Upper lobe of left lung (tissue), 6 donors: Measurements from ENCODE around the gene APOL3. TPM values are rescaled to one million over a fixed set of nuclear protein-coding genes. Genes with fewer than 3 reads are reported as not detected.

ENCODE experiments used
- ATAC-seq, 2 donors: fragments of 200-7000 bp; cut with Tn5 transposase; one replicate each; pipeline ENCODE4 v1.9.1; 2022; ENCODE audit warnings: mild to moderate bottlenecking in 2 of 2, moderate library complexity in 2 of 2; ENCODE audit not compliant: low FRiP score in 2 of 2
- DNase-seq, 2 donors: peaks; one replicate each; pipeline ENCODE4 v3.0.0-alpha.2; 2019 to 2020
- H3K27ac ChIP-seq, 4 donors: fragments of 200-600 bp; sonication (generic); one replicate each; pipeline ENCODE4 v1.5.1; 2016 to 2019
- H3K27me3 ChIP-seq, 4 donors: fragments of 200-600 bp; sonication (generic); one replicate each; pipeline ENCODE4 v1.5.1; 2017 to 2019
- H3K36me3 ChIP-seq, 4 donors: fragments of 200-600 bp; sonication (generic); one replicate each; pipeline ENCODE4 v1.5.1; 2016 to 2019
- H3K4me1 ChIP-seq, 4 donors: fragments of 200-600 bp; sonication (generic); one replicate each; pipeline ENCODE4 v1.5.1; 2018 to 2019
- H3K4me3 ChIP-seq, 4 donors: fragments of 200-600 bp; sonication (generic); one replicate each; pipeline ENCODE4 v1.5.1; 2017 to 2019; ENCODE audit warnings: mild to moderate bottlenecking in 2 of 4, moderate library complexity in 1 of 4
- H3K9me3 ChIP-seq, 4 donors: fragments of 200-600 bp; sonication (generic); one replicate each; pipeline ENCODE4 v1.5.1; 2018 to 2019
- CTCF ChIP-seq, 6 experiments: fragments of 450-650 bp in 4 of 6; fragments of 200-600 bp in 2 of 6; sonication (generic) in 2 of 6; IDR thresholded peaks; one replicate each; pipeline ENCODE4 v1.5.1; 2016 to 2019; ENCODE audit warnings: antibody characterized with exemption in 6 of 6
- EP300 ChIP-seq, 4 donors: sonication (generic); formaldehyde crosslinking; IDR thresholded peaks; one replicate each; pipeline ENCODE4 v1.5.1; 2017; ENCODE audit warnings: antibody characterized with exemption in 4 of 4, control low read depth in 2 of 4
- POLR2A ChIP-seq, 4 donors: fragments of 450-650 bp; IDR thresholded peaks; one replicate each; pipeline ENCODE4 v1.5.1; 2016 to 2017; ENCODE audit warnings: antibody characterized with exemption in 4 of 4, mild to moderate bottlenecking in 2 of 4
- POLR2AphosphoS5 ChIP-seq, 2 donors: sonication (generic); formaldehyde crosslinking; IDR thresholded peaks; one replicate each; pipeline ENCODE4 v1.5.1; 2017; ENCODE audit warnings: antibody characterized with exemption in 2 of 2
- WGBS, 2 donors: methylation state at CpG; one replicate each; pipeline ENCODE4 v1.1.5; 2017 to 2018; 5-methylcytosine and 5-hydroxymethylcytosine counted together
- total RNA-seq, 6 donors: library from RNA; depleted of rRNA in 4 of 6; stranded (reverse); fragments of >200 nt in 4 of 6; gene quantifications; one replicate each; pipeline versions ENCODE4 v1.1.0 to v1.2.1, GENCODE V29; 2016 to 2021
- donor health status: DM: no; HTN: no; CAD: no; lungs with moderate emphysema.
- donor health status: DM: no; HTN: yes; CAD: no; lungs with severe emphysema.

APOL3 gene
- total RNA-seq, 6 donors from 2014 or later, result 40.4 to 88.0 (median 54.5) TPM

- Histone ChIP-seq H3K4me1 (peaks cover 62 to 86% (median 77%) of the 10 kb centered on the region in 4 donors), H3K27me3 (no peaks in the 10 kb centered on the region), H3K27ac (peak overlapping the region; percentile 37 to 95 (median 76)), H3K9me3 (no peaks in the 10 kb centered on the region), H3K4me3 (no peak overlapping the region), H3K36me3 (peaks cover 0 to 31% (median 12%) of the 10 kb centered on the region in 4 donors)
- ATAC-seq (peak in 1 of 2 donors; percentile 45), DNase-seq (peak in 1 of 2 donors; percentile 3)
- TF ChIP-seq POLR2AphosphoS5 (IDR thresholded peaks at IDR 0.05), result no peak
- TF ChIP-seq EP300 (IDR thresholded peaks at IDR 0.05), result no peak
- TF ChIP-seq POLR2A (IDR thresholded peaks at IDR 0.05), result no peak
- TF ChIP-seq CTCF (IDR thresholded peaks at IDR 0.05), result no peak
- 55 to 70% methylated on average over 3 of the region's 3 CpGs for WGBS, 2 donors
These were observed 9.5 kb downstream of the APOL3 start for GRCh38 chr22:36151006-36151595.

GRCh38 chr22:36149441-36149840 lies 11.1 kb downstream of the APOL3 start:
- peak in 1 of 2 donors; percentile 20 for DNase-seq
- H3K9me3 ChIP-seq, result no peaks in the 10 kb centered on the region
- H3K27ac ChIP-seq, result peak overlapping the region in 3 of 4 donors; percentile 12 to 95 (median 91)
- TF ChIP-seq POLR2AphosphoS5 (IDR thresholded peaks at IDR 0.05) (no peak), POLR2A (IDR thresholded peaks at IDR 0.05) (no peak), EP300 (IDR thresholded peaks at IDR 0.05) (no peak), CTCF (IDR thresholded peaks at IDR 0.05) (no peak)
- H3K27me3 ChIP-seq, result no peaks in the 10 kb centered on the region
- H3K4me1 ChIP-seq, result peaks cover 53 to 76% (median 66%) of the 10 kb centered on the region in 4 donors
- ATAC-seq, result no peak
- H3K4me3 ChIP-seq, result no peak overlapping the region
- 67 to 70% methylated on average over 4 of the region's 4 CpGs for WGBS, 2 donors
- peaks cover 0 to 42% (median 14%) of the 10 kb centered on the region in 4 donors for H3K36me3 ChIP-seq

- peaks cover 42 to 67% (median 55%) of the 10 kb centered on the region in 4 donors for H3K4me1 ChIP-seq
- no peak overlapping the region for H3K4me3 ChIP-seq
- H3K36me3 ChIP-seq, result peaks cover 0 to 52% (median 20%) of the 10 kb centered on the region in 4 donors
- DNase-seq (peak in 1 of 2 donors; percentile 11), ATAC-seq (no peak)
- H3K27me3 ChIP-seq, result no peaks in the 10 kb centered on the region
- H3K27ac ChIP-seq, result peak overlapping the region; percentile 10 to 95 (median 35)
- TF ChIP-seq CTCF (IDR thresholded peaks at IDR 0.05) (no peak), POLR2AphosphoS5 (IDR thresholded peaks at IDR 0.05) (no peak), EP300 (IDR thresholded peaks at IDR 0.05) (no peak), POLR2A (IDR thresholded peaks at IDR 0.05) (no peak)
- H3K9me3 ChIP-seq, result no peaks in the 10 kb centered on the region
- WGBS, 2 donors, result 86 to 87% methylated on average over 6 to 8 of the region's 8 CpGs
These were observed 12.1 kb downstream of the APOL3 start for GRCh38 chr22:36148411-36148810.

- DNase-seq (no peak), ATAC-seq (no peak)
- Histone ChIP-seq H3K9me3 (no peaks in the 10 kb centered on the region), H3K36me3 (peaks cover 0 to 63% (median 23%) of the 10 kb centered on the region in 4 donors), H3K4me3 (no peak overlapping the region), H3K27ac (peak overlapping the region in 3 of 4 donors; percentile 10 to 95 (median 49)), H3K4me1 (peaks cover 34 to 58% (median 47%) of the 10 kb centered on the region in 4 donors), H3K27me3 (no peaks in the 10 kb centered on the region)
- 86 to 87% methylated on average over 8 of the region's 8 CpGs for WGBS, 2 donors
- TF ChIP-seq POLR2AphosphoS5 (IDR thresholded peaks at IDR 0.05) (no peak), CTCF (IDR thresholded peaks at IDR 0.05) (no peak), POLR2A (IDR thresholded peaks at IDR 0.05) (no peak), EP300 (IDR thresholded peaks at IDR 0.05) (no peak)
These were observed 13.3 kb downstream of the APOL3 start for GRCh38 chr22:36147196-36147791.
